HEK293 (cell line): ENCODE results near the gene OPA3.

Source experiments
- HOXC10 ChIP-seq: sonication (generic); formaldehyde crosslinking; IDR thresholded peaks from 2 replicates; pipeline ENCODE4 v1.8.1; 2023; ENCODE audit warnings: mild to moderate bottlenecking, missing genetic modification reagents
- HOXD13 ChIP-seq: sonication (generic); formaldehyde crosslinking; IDR thresholded peaks from 2 replicates; pipeline ENCODE4 v1.8.0; 2022; ENCODE audit warnings: missing genetic modification reagents, borderline replicate concordance
- KLF10 ChIP-seq: fragments of 450-650 bp; IDR thresholded peaks from 2 replicates; pipeline ENCODE4 v1.5.1; 2018; ENCODE audit warnings: missing biosample characterization, mild to moderate bottlenecking, missing genetic modification characterization
- KLF8 ChIP-seq: fragments of 450-650 bp; formaldehyde crosslinking; IDR thresholded peaks from 2 replicates; pipeline ENCODE4 v1.5.1; 2016; ENCODE audit warnings: missing biosample characterization, missing genetic modification characterization
- MZF1 ChIP-seq: fragments of 450-650 bp; formaldehyde crosslinking; IDR thresholded peaks from 2 replicates; pipeline ENCODE4 v1.5.1; 2017; ENCODE audit warnings: missing biosample characterization, missing genetic modification characterization, borderline replicate concordance
- OVOL3 ChIP-seq: fragments of 450-650 bp; formaldehyde crosslinking; IDR thresholded peaks from 2 replicates; pipeline ENCODE4 v1.5.1; 2016; ENCODE audit warnings: missing biosample characterization, missing genetic modification characterization
- REPIN1 ChIP-seq: fragments of 450-650 bp; formaldehyde crosslinking; IDR thresholded peaks from 2 replicates; pipeline ENCODE4 v1.5.1; 2017; ENCODE audit warnings: missing biosample characterization, missing genetic modification characterization, low read depth
- ZBTB48 ChIP-seq: fragments of 450-650 bp; formaldehyde crosslinking; IDR thresholded peaks from 2 replicates; pipeline ENCODE4 v1.5.1; 2016; ENCODE audit warnings: missing biosample characterization, missing genetic modification characterization
- ZFP37 ChIP-seq: fragments of 450-650 bp; formaldehyde crosslinking; IDR thresholded peaks from 2 replicates; pipeline ENCODE4 v1.5.1; 2016; ENCODE audit warnings: missing biosample characterization, missing genetic modification characterization
- ZIC2 ChIP-seq: fragments of 450-650 bp; formaldehyde crosslinking; IDR thresholded peaks from 2 replicates; pipeline ENCODE4 v1.5.1; 2016; ENCODE audit warnings: missing biosample characterization, missing genetic modification characterization
- ZNF19 ChIP-seq: fragments of 450-650 bp; formaldehyde crosslinking; IDR thresholded peaks from 2 replicates; pipeline ENCODE4; 2016; ENCODE audit warnings: missing biosample characterization, missing genetic modification characterization, low read depth
- ZNF274 ChIP-seq, 2 experiments: fragments of 200-500 bp in 1 of 2; fragments of 450-650 bp in 1 of 2; sonication (Bioruptor generic) in 1 of 2; formaldehyde crosslinking in 1 of 2; IDR thresholded peaks; 2 replicates each; pipeline versions ENCODE4 v1.5.1 to v1.6.1; 2014 to 2016; ENCODE audit warnings: borderline replicate concordance in 1 of 2, inconsistent platforms in 1 of 2, low read length in 1 of 2, missing biosample characterization in 1 of 2, missing genetic modification characterization in 1 of 2
- ZNF292 ChIP-seq: fragments of 450-650 bp; formaldehyde crosslinking; IDR thresholded peaks from 2 replicates; pipeline ENCODE4 v1.5.1; 2016; ENCODE audit warnings: low read depth, missing biosample characterization, missing genetic modification characterization, borderline replicate concordance
- ZNF324 ChIP-seq: fragments of 450-650 bp; formaldehyde crosslinking; IDR thresholded peaks from 2 replicates; pipeline ENCODE4 v1.5.1; 2016; ENCODE audit warnings: missing biosample characterization, missing genetic modification characterization
- ZNF423 ChIP-seq: fragments of 450-650 bp; formaldehyde crosslinking; IDR thresholded peaks from 2 replicates; pipeline ENCODE4 v1.5.1; 2016; ENCODE audit warnings: missing biosample characterization, missing genetic modification characterization
- ZNF549 ChIP-seq: fragments of 450-650 bp; IDR thresholded peaks from 2 replicates; pipeline ENCODE4 v1.5.1; 2018; ENCODE audit warnings: missing biosample characterization, missing genetic modification characterization, mild to moderate bottlenecking, inconsistent platforms, moderate library complexity
- ZNF621 ChIP-seq: fragments of 450-650 bp; formaldehyde crosslinking; IDR thresholded peaks from 2 replicates; pipeline ENCODE4 v1.5.1; 2017; ENCODE audit warnings: missing biosample characterization, missing genetic modification characterization
- ZNF626 ChIP-seq: fragments of 450-650 bp; sonication (Bioruptor Pico); formaldehyde crosslinking; IDR thresholded peaks from 2 replicates; pipeline ENCODE4 v1.5.1; 2018; ENCODE audit warnings: missing biosample characterization, missing genetic modification characterization, inconsistent platforms
- ZNF658 ChIP-seq: fragments of 450-650 bp; formaldehyde crosslinking; IDR thresholded peaks from 2 replicates; pipeline ENCODE4; 2016; ENCODE audit warnings: missing biosample characterization, missing genetic modification characterization
- ZNF660 ChIP-seq: fragments of 450-650 bp; IDR thresholded peaks from 2 replicates; pipeline ENCODE4 v1.5.1; 2018; ENCODE audit warnings: missing biosample characterization, mild to moderate bottlenecking, missing genetic modification characterization
- ZNF707 ChIP-seq: fragments of 450-650 bp; formaldehyde crosslinking; IDR thresholded peaks from 2 replicates; pipeline ENCODE4 v1.5.1; 2016; ENCODE audit warnings: missing biosample characterization, missing genetic modification characterization
- ZNF76 ChIP-seq: fragments of 450-650 bp; formaldehyde crosslinking; IDR thresholded peaks from 2 replicates; pipeline ENCODE4; 2016; ENCODE audit warnings: low read depth, missing biosample characterization, missing genetic modification characterization, borderline replicate concordance
- ZXDB ChIP-seq: fragments of 450-650 bp; formaldehyde crosslinking; IDR thresholded peaks from 2 replicates; pipeline ENCODE4 v1.5.1; 2016; ENCODE audit warnings: missing biosample characterization, missing genetic modification characterization
- TF ChIP-seq, protein P1 (sequence below): fragments of 450-650 bp; formaldehyde crosslinking; IDR thresholded peaks from 2 replicates; pipeline ENCODE4 v1.5.1; 2016; ENCODE audit warnings: missing biosample characterization, missing genetic modification characterization
- TF ChIP-seq, protein P2 (sequence below): fragments of 450-650 bp; formaldehyde crosslinking; IDR thresholded peaks from 2 replicates; pipeline ENCODE4 v1.5.1; 2017; ENCODE audit warnings: missing biosample characterization, mild to moderate bottlenecking, missing genetic modification characterization, moderate library complexity
- TF ChIP-seq, protein P3 (sequence below): fragments of 450-650 bp; formaldehyde crosslinking; IDR thresholded peaks from 2 replicates; pipeline ENCODE4 v1.5.1; 2016; ENCODE audit warnings: missing biosample characterization, missing genetic modification characterization
- TF ChIP-seq, protein P4 (sequence below): fragments of 450-650 bp; formaldehyde crosslinking; IDR thresholded peaks from 2 replicates; pipeline ENCODE4 v1.5.1; 2016; ENCODE audit warnings: missing biosample characterization, missing genetic modification characterization
- TF ChIP-seq, protein P5 (sequence below): IDR thresholded peaks from 2 replicates; pipeline ENCODE4 v1.6.1; 2011; ENCODE audit warnings: mild to moderate bottlenecking, low read depth, low read length, borderline replicate concordance
- TF ChIP-seq, protein P6 (sequence below): fragments of 450-650 bp; formaldehyde crosslinking; IDR thresholded peaks from 2 replicates; pipeline ENCODE4 v1.5.1; 2016; ENCODE audit warnings: missing biosample characterization, missing genetic modification characterization

Gene OPA3

DNA sequence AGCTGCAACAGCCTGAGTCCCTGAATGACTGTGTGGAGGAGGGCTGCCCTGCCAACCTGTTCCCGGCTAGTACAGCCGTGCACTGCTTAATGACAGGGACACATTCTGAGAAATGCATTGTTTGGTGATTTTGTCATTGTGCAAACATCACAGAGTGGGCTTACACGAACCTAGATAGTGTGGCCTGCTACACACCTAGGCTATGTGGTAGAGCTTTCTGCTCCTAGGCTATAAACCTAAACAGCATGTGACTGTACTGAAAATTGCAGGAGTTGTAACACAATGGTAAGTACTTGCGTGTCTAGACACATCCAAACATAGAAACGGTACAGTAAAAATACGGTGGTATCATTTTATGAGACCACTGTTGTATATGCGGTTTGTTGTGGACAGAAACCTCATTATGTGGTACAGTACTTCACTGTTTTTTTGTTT lies 42.4 kb downstream of the OPA3 start (continued):
- no peak for TF ChIP-seq MZF1 (tag by site-specific recombination)
- TF ChIP-seq ZBTB48 (tag by site-specific recombination): no peak
- TF ChIP-seq ZNF621 (tag by site-specific recombination): no peak
- TF ChIP-seq, protein P1, sequence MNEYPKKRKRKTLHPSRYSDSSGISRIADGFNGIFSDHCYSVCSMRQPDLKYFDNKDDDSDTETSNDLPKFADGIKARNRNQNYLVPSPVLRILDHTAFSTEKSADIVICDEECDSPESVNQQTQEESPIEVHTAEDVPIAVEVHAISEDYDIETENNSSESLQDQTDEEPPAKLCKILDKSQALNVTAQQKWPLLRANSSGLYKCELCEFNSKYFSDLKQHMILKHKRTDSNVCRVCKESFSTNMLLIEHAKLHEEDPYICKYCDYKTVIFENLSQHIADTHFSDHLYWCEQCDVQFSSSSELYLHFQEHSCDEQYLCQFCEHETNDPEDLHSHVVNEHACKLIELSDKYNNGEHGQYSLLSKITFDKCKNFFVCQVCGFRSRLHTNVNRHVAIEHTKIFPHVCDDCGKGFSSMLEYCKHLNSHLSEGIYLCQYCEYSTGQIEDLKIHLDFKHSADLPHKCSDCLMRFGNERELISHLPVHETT (tag by site-specific recombination): no peak
- no peak for TF ChIP-seq ZNF324 (tag by site-specific recombination)
- no peak for TF ChIP-seq ZNF658 (tag by site-specific recombination)
- TF ChIP-seq ZNF626 (tag by site-specific recombination): no peak
- TF ChIP-seq ZNF292 (tag by site-specific recombination): no peak
- TF ChIP-seq HOXD13 (CRISPR knock-in tag): peak; percentile 43; the same call in 1 of the 2 replicates
- TF ChIP-seq, protein P2, sequence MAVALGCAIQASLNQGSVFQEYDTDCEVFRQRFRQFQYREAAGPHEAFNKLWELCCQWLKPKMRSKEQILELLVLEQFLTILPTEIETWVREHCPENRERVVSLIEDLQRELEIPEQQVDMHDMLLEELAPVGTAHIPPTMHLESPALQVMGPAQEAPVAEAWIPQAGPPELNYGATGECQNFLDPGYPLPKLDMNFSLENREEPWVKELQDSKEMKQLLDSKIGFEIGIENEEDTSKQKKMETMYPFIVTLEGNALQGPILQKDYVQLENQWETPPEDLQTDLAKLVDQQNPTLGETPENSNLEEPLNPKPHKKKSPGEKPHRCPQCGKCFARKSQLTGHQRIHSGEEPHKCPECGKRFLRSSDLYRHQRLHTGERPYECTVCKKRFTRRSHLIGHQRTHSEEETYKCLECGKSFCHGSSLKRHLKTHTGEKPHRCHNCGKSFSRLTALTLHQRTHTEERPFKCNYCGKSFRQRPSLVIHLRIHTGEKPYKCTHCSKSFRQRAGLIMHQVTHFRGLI (tag by site-specific recombination): no peak
- TF ChIP-seq ZNF549: no peak
- no peak for TF ChIP-seq KLF10 (tag by site-specific recombination)
- no peak for TF ChIP-seq ZFP37
- TF ChIP-seq ZXDB: peak; percentile 53; the same call in 1 of the 2 replicates
- TF ChIP-seq ZNF274 (IDR thresholded peaks at IDR 0.05; ENCODE audit: low read length): no peak
- TF ChIP-seq ZNF274 (tag by site-specific recombination; IDR thresholded peaks at IDR 0.05; ENCODE audit: borderline replicate concordance): no peak
- TF ChIP-seq OVOL3 (tag by site-specific recombination): 0 out of 2 replicates have a peak, but pooled peaks have one; percentile 63
- no peak for TF ChIP-seq ZNF423 (tag by site-specific recombination)
- TF ChIP-seq, protein P3, sequence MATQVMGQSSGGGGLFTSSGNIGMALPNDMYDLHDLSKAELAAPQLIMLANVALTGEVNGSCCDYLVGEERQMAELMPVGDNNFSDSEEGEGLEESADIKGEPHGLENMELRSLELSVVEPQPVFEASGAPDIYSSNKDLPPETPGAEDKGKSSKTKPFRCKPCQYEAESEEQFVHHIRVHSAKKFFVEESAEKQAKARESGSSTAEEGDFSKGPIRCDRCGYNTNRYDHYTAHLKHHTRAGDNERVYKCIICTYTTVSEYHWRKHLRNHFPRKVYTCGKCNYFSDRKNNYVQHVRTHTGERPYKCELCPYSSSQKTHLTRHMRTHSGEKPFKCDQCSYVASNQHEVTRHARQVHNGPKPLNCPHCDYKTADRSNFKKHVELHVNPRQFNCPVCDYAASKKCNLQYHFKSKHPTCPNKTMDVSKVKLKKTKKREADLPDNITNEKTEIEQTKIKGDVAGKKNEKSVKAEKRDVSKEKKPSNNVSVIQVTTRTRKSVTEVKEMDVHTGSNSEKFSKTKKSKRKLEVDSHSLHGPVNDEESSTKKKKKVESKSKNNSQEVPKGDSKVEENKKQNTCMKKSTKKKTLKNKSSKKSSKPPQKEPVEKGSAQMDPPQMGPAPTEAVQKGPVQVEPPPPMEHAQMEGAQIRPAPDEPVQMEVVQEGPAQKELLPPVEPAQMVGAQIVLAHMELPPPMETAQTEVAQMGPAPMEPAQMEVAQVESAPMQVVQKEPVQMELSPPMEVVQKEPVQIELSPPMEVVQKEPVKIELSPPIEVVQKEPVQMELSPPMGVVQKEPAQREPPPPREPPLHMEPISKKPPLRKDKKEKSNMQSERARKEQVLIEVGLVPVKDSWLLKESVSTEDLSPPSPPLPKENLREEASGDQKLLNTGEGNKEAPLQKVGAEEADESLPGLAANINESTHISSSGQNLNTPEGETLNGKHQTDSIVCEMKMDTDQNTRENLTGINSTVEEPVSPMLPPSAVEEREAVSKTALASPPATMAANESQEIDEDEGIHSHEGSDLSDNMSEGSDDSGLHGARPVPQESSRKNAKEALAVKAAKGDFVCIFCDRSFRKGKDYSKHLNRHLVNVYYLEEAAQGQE (tag by site-specific recombination): no peak
- TF ChIP-seq ZNF660 (tag by site-specific recombination): no peak
- TF ChIP-seq ZIC2 (tag by site-specific recombination): no peak
- no peak for TF ChIP-seq ZNF76
- TF ChIP-seq KLF8 (tag by site-specific recombination): no peak
- TF ChIP-seq HOXC10 (CRISPR knock-in tag): no peak
- TF ChIP-seq REPIN1: no peak
- TF ChIP-seq, protein P4, sequence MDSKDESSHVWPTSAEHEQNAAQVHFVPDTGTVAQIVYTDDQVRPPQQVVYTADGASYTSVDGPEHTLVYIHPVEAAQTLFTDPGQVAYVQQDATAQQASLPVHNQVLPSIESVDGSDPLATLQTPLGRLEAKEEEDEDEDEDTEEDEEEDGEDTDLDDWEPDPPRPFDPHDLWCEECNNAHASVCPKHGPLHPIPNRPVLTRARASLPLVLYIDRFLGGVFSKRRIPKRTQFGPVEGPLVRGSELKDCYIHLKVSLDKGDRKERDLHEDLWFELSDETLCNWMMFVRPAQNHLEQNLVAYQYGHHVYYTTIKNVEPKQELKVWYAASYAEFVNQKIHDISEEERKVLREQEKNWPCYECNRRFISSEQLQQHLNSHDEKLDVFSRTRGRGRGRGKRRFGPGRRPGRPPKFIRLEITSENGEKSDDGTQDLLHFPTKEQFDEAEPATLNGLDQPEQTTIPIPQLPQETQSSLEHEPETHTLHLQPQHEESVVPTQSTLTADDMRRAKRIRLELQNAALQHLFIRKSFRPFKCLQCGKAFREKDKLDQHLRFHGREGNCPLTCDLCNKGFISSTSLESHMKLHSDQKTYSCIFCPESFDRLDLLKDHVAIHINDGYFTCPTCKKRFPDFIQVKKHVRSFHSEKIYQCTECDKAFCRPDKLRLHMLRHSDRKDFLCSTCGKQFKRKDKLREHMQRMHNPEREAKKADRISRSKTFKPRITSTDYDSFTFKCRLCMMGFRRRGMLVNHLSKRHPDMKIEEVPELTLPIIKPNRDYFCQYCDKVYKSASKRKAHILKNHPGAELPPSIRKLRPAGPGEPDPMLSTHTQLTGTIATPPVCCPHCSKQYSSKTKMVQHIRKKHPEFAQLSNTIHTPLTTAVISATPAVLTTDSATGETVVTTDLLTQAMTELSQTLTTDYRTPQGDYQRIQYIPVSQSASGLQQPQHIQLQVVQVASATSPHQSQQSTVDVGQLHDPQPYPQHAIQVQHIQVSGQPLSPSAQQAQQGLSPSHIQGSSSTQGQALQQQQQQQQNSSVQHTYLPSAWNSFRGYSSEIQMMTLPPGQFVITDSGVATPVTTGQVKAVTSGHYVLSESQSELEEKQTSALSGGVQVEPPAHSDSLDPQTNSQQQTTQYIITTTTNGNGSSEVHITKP (tag by site-specific recombination): peak; percentile 60
- TF ChIP-seq ZNF19 (tag by site-specific recombination): no peak
- TF ChIP-seq, protein P5, sequence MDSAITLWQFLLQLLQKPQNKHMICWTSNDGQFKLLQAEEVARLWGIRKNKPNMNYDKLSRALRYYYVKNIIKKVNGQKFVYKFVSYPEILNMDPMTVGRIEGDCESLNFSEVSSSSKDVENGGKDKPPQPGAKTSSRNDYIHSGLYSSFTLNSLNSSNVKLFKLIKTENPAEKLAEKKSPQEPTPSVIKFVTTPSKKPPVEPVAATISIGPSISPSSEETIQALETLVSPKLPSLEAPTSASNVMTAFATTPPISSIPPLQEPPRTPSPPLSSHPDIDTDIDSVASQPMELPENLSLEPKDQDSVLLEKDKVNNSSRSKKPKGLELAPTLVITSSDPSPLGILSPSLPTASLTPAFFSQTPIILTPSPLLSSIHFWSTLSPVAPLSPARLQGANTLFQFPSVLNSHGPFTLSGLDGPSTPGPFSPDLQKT: no peak
- TF ChIP-seq, protein P6, sequence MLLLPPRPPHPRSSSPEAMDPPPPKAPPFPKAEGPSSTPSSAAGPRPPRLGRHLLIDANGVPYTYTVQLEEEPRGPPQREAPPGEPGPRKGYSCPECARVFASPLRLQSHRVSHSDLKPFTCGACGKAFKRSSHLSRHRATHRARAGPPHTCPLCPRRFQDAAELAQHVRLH (tag by site-specific recombination): peak; percentile 69; the same call in 1 of the 2 replicates
- TF ChIP-seq ZNF707 (tag by site-specific recombination): no peak
